Measurements from ENCODE around the gene E4F1.

The E4F1 gene

DNA sequence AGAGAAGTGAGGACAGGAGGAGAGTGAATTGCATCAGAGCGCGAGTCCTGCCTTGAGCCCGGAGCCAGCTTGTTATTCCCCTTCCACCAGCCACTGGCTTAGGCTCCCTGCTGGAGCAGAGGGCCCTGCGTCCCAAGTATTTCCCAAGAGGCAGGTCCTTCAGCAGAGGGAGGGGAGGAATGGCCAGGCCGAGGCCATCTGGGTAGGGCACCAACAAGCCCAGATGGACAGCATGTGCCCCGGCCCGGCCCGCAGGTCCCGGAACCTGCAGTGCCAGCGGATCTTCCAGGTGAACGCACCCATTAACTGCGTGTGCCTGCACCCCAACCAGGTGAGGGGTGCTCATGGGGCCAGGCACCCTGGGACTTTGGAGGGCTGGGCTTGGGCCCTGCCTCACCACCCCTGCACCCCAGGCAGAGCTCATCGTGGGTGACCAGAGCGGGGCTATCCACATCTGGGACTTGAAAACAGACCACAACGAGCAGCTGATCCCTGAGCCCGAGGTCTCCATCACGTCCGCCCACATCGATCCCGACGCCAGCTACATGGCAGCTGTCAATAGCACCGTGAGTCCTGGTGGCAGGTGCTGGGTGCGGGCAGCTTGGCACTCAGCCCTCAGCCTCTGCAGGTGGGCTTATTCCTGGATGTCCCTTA is 16.5 kb upstream of the E4F1 start:
- DNase-seq (ENCODE audit: low spot score) = no peak

DNA sequence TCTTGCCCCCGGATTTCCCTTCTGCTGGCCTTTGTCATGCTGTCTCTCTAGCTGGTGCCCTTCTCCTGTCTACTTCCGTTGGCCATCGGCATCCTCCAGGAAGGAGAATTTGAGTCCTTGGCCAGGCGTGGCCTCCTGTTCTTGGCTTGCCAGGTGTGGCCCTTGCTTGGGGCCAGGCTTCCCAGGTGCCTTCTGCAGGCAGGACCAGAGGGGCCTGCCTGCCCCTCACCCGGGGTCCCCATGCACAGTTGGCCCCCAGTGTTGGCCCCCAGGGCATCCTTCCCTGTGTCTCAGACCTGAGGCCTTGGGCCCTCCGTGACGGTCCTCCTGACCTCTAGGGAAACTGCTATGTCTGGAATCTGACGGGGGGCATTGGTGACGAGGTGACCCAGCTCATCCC is 15.5 kb upstream of the E4F1 start:
- no peak for DNase-seq (ENCODE audit: low spot score)

DNA sequence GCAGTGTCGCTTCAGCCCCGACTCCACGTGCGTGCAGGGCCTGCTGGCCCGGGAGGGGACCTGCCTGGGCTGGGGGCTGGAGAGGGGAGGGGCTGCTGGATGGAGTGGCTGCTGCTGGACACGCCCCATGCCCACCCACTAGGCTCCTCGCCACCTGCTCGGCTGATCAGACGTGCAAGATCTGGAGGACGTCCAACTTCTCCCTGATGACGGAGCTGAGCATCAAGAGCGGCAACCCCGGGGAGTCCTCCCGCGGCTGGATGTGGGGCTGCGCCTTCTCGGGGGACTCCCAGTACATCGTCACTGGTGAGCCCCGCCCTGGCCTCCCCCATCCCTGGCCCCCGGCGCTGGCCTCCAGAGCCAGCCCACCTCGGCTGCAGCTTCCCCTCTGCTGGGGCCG is 15.1 kb upstream of the E4F1 start:
- DNase-seq (ENCODE audit: low spot score) = no peak

- DNase-seq (ENCODE audit: low spot score) = no peak
Observed at GRCh38 chr16:2208772-2209171, 14.6 kb upstream of the E4F1 start.

- no peak for DNase-seq (ENCODE audit: low spot score)
Observed at GRCh38 chr16:2209258-2210008, 14.0 kb upstream of the E4F1 start.

DNA sequence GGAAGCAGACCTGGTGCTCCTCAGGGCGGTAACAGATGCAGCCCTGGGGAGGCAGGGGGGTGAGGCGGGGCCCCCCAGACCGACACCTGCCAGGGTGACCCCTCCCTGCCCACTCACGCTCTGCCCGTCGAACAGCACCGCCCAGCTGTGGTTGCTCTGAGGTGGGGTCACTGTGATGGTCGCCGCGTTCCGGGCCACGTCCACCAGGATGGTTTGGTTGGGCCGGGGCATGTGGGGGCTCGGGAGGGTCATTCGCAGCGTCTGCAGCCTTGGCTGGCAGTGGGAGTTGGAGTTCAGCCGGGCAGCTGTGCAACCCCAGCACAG is 13.4 kb upstream of the E4F1 start:
- no peak for DNase-seq (ENCODE audit: low spot score)

- DNase-seq (ENCODE audit: low spot score) = no peak
Observed at GRCh38 chr16:2210386-2211365, 12.7 kb upstream of the E4F1 start, which contains the start of gene BRICD5. Gene BRICD5, minus strand, starts transcription at chr16:2210863. Its CDS starts 30 bp downstream, at chr16:2210833.

DNA sequence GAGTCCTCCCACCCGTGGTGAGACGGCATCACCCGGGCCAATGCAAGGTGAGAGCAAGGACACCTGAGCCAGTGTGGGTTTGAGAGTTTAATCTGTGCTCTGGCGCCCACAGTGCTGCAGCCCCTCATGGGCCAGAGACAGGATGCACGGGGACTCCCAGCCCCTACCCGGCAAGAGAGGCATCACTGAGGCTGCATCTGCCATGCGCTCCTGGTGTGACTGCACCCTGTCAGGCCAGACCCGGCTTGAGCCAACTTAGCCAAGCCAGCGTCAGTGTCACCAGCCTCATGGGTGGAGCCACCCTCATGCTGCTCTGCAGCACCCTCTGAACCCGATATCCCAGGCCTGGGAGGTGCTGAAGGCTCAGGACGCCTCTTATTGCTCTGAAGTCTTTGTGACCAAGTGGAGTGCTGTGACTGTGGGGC is 11.5 kb upstream of the E4F1 start:
- no peak for DNase-seq (ENCODE audit: low spot score)

DNA sequence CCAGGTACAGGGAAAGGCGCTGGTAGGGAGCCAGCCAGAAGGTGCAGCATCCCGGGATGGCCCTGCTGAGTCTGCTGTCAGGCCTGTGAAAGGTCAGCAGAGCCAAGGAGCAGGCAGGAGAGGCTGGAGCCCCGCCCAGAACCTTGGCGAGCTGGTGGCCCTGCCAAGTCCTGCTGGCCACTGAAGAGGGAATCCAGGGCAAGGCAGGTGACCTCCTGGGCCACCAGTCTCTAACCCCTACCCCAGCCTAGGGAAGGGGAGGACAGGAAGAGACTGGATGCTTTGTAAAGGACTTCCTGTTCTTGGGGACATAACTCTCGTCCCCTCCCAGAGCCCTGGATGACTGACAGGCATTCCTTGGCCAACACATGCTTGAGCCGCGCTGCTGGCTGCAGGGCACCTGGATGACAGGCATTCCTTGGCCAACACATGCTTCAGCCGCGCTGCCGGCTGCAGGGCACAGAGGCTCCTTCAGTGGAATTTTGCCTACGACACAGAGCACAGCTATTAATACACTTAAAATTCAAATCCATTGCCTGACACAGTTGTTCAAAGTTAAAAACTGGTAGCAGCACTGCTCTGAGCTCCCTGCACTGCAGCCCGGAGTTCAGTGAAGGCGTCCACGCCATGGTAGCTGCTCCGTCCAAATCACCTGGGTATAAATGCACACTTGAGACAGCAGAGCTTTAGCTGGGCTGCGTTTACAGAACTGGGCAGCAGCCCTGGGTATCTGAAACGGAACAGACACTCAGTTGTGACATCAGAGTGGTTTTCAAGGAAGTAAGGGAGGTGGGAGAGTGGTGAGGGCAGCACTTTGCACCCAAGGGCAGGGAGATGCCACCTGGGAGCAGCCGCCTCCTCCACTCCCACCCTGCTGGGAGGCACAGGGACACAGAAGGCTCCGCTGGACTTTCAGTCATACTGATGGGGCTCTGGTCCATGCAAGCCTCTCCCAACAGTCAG is 10.7 kb upstream of the E4F1 start:
- DNase-seq (ENCODE audit: low spot score) = no peak

DNA sequence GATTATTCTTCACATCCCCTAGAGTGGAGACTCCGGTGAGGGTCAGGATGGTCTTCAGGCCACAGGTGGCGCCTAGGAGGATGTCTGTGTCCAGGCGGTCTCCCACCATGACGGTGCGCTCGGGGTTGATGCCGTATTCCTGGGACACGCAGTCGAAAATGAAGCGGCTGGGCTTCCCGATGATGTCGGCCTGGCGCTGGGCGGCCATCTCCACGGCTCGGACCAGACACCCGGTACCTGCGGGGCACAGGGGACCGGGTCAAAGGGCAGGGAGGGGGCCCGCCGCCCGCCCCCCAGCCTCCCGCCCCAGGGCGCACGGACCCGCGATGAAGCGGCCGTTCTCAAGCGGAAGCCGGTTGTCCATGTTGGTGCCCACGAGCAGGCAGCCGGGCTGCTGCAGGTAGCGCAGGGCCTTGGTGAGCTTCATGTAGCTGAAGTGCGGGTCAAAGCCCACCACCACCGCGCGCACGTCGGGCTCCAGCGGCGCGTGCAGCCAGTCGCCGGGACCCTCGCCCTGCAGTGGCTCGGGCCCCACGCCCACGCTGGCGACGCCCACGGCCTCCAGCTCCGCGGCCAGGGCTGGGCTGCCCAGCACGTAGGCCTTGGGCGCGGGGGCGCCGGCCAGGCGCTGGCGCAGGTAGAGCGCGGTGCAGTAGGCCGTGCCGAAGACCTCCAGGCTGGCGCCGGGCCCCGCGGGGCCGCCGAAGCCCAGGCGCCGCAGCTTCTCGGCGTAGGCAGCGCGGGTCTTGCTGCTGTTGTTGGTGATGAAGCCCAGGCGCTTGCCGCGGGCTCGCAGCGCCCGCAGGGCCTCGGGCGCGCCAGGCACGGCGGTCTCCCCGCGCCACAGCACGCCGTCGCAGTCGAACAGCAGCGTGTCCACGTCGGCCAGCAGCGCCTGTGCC is 9.3 kb upstream of the E4F1 start:
- no peak for DNase-seq (ENCODE audit: low spot score)

- no peak for DNase-seq (ENCODE audit: low spot score)
Observed at GRCh38 chr16:2214719-2214968, 8.7 kb upstream of the E4F1 start, which contains the start of gene PGP. Gene PGP, minus strand, starts transcription at chr16:2214840. Its CDS starts 63 bp downstream, at chr16:2214777.

GRCh38 chr16:2216330-2216729 is 7.1 kb upstream of the E4F1 start:
- DNase-seq (ENCODE audit: low spot score) = no peak

DNA sequence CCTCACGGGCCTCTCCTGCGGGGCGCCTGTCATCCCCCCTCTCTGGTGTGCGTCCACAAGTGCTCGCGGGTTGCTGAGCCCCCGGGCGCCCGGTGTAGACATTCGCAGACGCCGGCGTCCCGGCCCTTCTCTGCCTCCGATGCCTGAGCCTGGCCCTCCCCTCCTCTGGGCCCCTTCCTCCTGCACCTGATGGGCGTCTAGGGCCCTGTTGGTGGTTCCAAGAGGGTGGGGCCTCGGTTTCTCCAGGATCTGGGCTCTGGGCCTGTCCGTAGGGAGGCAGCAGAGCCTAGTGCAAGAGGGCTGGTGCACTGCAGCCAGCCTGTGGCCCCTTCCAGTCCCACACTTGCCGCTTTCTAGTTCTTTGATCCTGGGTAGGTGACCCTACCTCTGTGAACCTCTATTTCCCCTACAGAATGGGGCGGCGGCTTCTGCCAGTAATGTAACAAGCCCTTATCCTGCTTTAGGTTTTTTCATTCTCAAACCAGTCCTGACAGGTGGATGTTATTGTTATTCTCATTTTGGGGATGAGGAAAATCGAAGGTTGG is 623 bp downstream of the E4F1 start:
- peak; percentile 32 for DNase-seq (ENCODE audit: low spot score)

GRCh38 chr16:2226245-2226793 is 2.9 kb downstream of the E4F1 start:
- peak; percentile 39 for DNase-seq (ENCODE audit: low spot score)

DNA sequence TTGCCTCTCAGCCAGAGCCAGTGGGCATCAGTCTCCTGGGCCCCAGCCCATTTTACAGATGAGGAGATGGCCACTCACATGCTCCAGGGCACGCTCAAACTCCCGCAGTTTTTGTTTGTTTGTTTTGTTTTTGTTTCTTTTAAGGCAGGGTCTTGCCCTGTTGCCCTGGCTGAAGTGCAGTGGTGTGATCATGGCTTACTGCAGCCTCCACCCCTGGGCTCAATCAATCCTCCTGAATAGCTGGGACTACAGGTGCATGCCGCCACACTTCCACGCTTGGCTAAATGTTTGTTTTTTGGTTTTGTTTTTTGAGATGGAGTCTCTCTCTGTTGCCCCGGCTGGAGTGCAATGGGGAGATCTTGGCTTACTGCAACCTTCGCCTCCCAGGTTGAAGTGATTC is 3.5 kb downstream of the E4F1 start:
- no peak for DNase-seq (ENCODE audit: low spot score)

GRCh38 chr16:2228161-2228824 is 4.9 kb downstream of the E4F1 start:
- DNase-seq (ENCODE audit: low spot score) = no peak

GRCh38 chr16:2229091-2229490 is 5.7 kb downstream of the E4F1 start:
- no peak for DNase-seq (ENCODE audit: low spot score)

DNA sequence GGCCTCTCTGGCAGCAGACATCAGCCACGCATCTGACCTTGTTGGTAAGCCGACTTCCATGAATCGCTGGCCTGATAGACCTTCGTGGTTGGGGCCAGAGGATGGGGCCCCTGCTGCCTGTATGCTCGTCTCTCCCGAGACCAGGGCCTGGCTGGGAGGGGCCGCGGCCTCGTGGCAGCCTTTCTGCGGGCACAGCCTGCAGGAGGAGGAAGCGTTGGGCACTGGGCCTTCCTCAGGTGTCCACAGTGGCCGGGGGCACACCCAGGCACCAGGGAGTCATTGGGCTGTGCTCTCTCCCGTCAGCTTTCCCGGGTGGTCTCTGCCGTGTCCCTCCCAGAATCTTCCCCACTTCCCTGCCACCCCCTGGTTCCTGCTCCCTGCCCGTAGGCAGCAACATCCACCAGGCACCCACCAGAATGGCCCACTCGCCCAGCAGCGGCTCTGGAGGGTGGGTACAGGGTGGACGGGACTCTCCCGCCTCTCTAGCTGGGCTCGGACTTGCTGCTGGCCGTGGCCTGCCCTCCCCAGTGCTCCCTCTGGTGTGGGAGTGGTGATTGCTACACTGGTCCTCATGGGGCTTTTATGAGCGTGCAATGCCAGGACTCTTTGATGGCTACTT is 6.3 kb downstream of the E4F1 start:
- DNase-seq (ENCODE audit: low spot score) = no peak

- DNase-seq (ENCODE audit: low spot score) = no peak
Observed at GRCh38 chr16:2230376-2230775, 7.0 kb downstream of the E4F1 start.

Measured in LoVo (cell line).